Ovary (tissue), 3 donors: ENCODE measurements around the gene CCNT2.

Experiments used
- POLR2A ChIP-seq: fragments of 450-650 bp; IDR thresholded peaks from one replicate; pipeline ENCODE4 v1.6.1; 2017; ENCODE audit warnings: antibody characterized with exemption, mild to moderate bottlenecking, moderate library complexity
- TF ChIP-seq, protein P1 (sequence below), 3 donors: fragments of 450-650 bp in 2 of 3; fragments of 200-600 bp in 1 of 3; IDR thresholded peaks; one replicate each; pipeline versions ENCODE4 v1.5.1 to v1.8.0; 2016 to 2022; ENCODE audit warnings: antibody characterized with exemption in 3 of 3, mild to moderate bottlenecking in 1 of 3
- donor health status: DM: no; HTN: no; CAD: no.

DNA sequence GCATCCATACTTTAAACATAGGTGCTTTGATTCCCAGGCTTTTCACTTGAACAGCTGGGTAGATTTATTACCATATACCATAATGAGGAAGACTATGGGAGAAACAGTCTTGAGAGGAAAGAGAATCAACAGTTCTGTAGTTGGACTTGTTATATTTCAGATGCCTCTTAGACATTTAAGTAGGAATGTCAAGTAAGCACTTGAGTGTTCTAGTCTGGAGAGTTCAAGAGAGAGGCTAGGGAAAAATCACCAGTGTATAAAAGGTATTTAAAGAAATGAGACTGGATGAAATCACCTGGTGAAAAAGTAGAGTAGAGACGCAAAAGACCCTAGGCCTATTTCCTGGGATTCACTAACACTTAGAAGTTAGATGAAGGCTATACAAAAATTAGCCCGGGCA is 13.5 kb upstream of the CCNT2 start:
- TF ChIP-seq POLR2A = no peak
- TF ChIP-seq, protein P1, sequence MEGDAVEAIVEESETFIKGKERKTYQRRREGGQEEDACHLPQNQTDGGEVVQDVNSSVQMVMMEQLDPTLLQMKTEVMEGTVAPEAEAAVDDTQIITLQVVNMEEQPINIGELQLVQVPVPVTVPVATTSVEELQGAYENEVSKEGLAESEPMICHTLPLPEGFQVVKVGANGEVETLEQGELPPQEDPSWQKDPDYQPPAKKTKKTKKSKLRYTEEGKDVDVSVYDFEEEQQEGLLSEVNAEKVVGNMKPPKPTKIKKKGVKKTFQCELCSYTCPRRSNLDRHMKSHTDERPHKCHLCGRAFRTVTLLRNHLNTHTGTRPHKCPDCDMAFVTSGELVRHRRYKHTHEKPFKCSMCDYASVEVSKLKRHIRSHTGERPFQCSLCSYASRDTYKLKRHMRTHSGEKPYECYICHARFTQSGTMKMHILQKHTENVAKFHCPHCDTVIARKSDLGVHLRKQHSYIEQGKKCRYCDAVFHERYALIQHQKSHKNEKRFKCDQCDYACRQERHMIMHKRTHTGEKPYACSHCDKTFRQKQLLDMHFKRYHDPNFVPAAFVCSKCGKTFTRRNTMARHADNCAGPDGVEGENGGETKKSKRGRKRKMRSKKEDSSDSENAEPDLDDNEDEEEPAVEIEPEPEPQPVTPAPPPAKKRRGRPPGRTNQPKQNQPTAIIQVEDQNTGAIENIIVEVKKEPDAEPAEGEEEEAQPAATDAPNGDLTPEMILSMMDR (IDR thresholded peaks at IDR 0.05) = no peak
